GM13976 (cell line): ENCODE data around the gene LRRFIP2.
"Not testable (repeated sequence)": the region's sequence is repeated elsewhere in the genome, so short reads cannot be mapped to it uniquely, and the experiment has no call there.

Source experiments
- DNase-seq: peaks from one replicate; pipeline ENCODE4 v3.0.0; 2012; ENCODE audit warnings: low spot score
- CTCF ChIP-seq: IDR thresholded peaks from 2 replicates; pipeline ENCODE4 v1.5.1; 2012; ENCODE audit warnings: borderline replicate concordance, mild to moderate bottlenecking; ENCODE audit not compliant: insufficient read depth; ENCODE audit errors: extremely low read depth, missing control alignments, control extremely low read depth
- in situ Hi-C: fragments of 300-500 bp; cut with MboI; formaldehyde crosslinking; loops from one replicate; pipeline ENCODE4 v1.12.0; 2022; ENCODE audit warnings: low sequenced_read_pairs, mixed read lengths, inconsistent platforms; ENCODE audit not compliant: unreplicated experiment

The LRRFIP2 gene

GRCh38 chr3:37064747-37065146, 109.6 kb downstream of the LRRFIP2 start:
- TF ChIP-seq CTCF = no peak
- DNase-seq = no peak
- in situ Hi-C loops = no loop called here

- DNase-seq = no peak
- no peak for TF ChIP-seq CTCF
- in situ Hi-C loops = no loop called here
These were observed 116.3 kb downstream of the LRRFIP2 start for GRCh38 chr3:37058117-37058516.

- in situ Hi-C loops = no loop called here
- no peak for TF ChIP-seq CTCF
These were observed 117.6 kb downstream of the LRRFIP2 start for GRCh38 chr3:37056826-37057225.

GRCh38 chr3:37055077-37055476, 119.3 kb downstream of the LRRFIP2 start:
- in situ Hi-C loops, DNase-seq: not testable (repeated sequence)

More at GRCh38 chr3:37056826-37057225, 117.6 kb downstream of the LRRFIP2 start:
- no peak for DNase-seq

GRCh38 chr3:37054370-37054769, 120.0 kb downstream of the LRRFIP2 start:
- in situ Hi-C loops = no loop called here
- DNase-seq = peak; percentile 75
- TF ChIP-seq CTCF = no peak

GRCh38 chr3:37053753-37054152, 120.6 kb downstream of the LRRFIP2 start:
- no peak for DNase-seq
- no peak for TF ChIP-seq CTCF
- in situ Hi-C loops = no loop called here

GRCh38 chr3:37053337-37053736, 121.0 kb downstream of the LRRFIP2 start:
- no peak for TF ChIP-seq CTCF
- in situ Hi-C loops = no loop called here
- no peak for DNase-seq
